Kidney (tissue), 14 donors: ENCODE data around the gene SCYGR4. TPM values are rescaled to one million over a fixed set of nuclear protein-coding genes. Genes with fewer than 3 reads are reported as not detected.

Source experiments
- DNase-seq, 5 donors: peaks; one replicate each; pipeline ENCODE4 v3.0.0-alpha.2; 2013 to 2020
- FAIRE-seq: peaks from 2 replicates; lab custom pipeline; 2012; peaks lifted over from hg19 to GRCh38; lab: Jason Lieb, UNC
- H3K27ac ChIP-seq, 2 donors: one replicate each; pipeline ENCODE4 v1.7.0; 2013; ENCODE audit warnings: low read depth in 2 of 2, low read length in 2 of 2, inconsistent platforms in 1 of 2
- H3K27me3 ChIP-seq: one replicate; pipeline ENCODE4 v1.7.1; 2013; ENCODE audit warnings: low read length, inconsistent platforms; ENCODE audit not compliant: control insufficient read depth, insufficient read depth
- H3K36me3 ChIP-seq, 3 donors: one replicate each; pipeline versions ENCODE4 v1.7.0 to v1.7.1; 2013; ENCODE audit warnings: low read length in 3 of 3, control low read depth in 1 of 3, inconsistent platforms in 1 of 3; ENCODE audit not compliant: insufficient read depth in 3 of 3, control insufficient read depth in 2 of 3
- H3K4me1 ChIP-seq, 3 donors: one replicate each; pipeline versions ENCODE4 v1.7.0 to v1.7.1; 2013; ENCODE audit warnings: low read length in 3 of 3, inconsistent platforms in 1 of 3, low read depth in 1 of 3; ENCODE audit not compliant: control insufficient read depth in 2 of 3, insufficient read depth in 2 of 3
- H3K4me3 ChIP-seq, 3 donors: one replicate each; pipeline versions ENCODE4 v1.7.0 to v1.8.1; 2013; ENCODE audit warnings: low read length in 3 of 3, control low read depth in 1 of 3, inconsistent platforms in 1 of 3
- H3K9ac ChIP-seq, 3 donors: one replicate each; pipeline versions ENCODE4 v1.7.0 to v1.7.1; 2013; ENCODE audit warnings: low read length in 3 of 3, control low read depth in 1 of 3, inconsistent platforms in 1 of 3
- H3K9me3 ChIP-seq, 3 donors: one replicate each; pipeline versions ENCODE4 v1.7.0 to v1.7.1; 2013; ENCODE audit warnings: low read length in 3 of 3, control low read depth in 1 of 3, inconsistent platforms in 1 of 3; ENCODE audit not compliant: control insufficient read depth in 2 of 3, insufficient read depth in 1 of 3
- intact Hi-C: fragments of 100-400 bp; cut with DNase I; formaldehyde crosslinking; loops from one replicate; pipeline ENCODE4 v1.11.1; 2022
- polyA plus RNA-seq: library from polyadenylated mRNA; stranded (reverse); fragments of 350-450 nt; fragmentation: Illumina TruSeq; extraction: RNeasy Lipid Tissue Mini Kit (QIAGEN cat#74804); gene quantifications from one replicate; pipeline ENCODE4 v1.2.3, GENCODE V29; 2014; ENCODE audit warnings: low read depth, low replicate concordance; ENCODE audit not compliant: insufficient read depth
- total RNA-seq: library from RNA; stranded (reverse); fragmentation: NEBNext Ultra II Directional; extraction: Animal tissue kit (Norgen Biotek cat#: 25700); gene quantifications from one replicate; pipeline ENCODE4 v1.2.1, GENCODE V29; 2021
- TF ChIP-seq, protein P1 (sequence below): IDR thresholded peaks from 3 replicates; pipeline ENCODE4 v1.5.1; 2012; ENCODE audit warnings: mild to moderate bottlenecking, moderate library complexity, borderline replicate concordance; ENCODE audit not compliant: insufficient read depth; ENCODE audit errors: extremely low read depth
- donor health status: control.
- donor health status: control.
- donor health status: control.
- donor health status: control.
- donor health status: control.
- donor health status: DM: yes; HTN: yes; CAD: no.
- donor health status: Normal renal cell carcinoma (clear cell type).

The SCYGR4 gene
- total and polyA plus RNA-seq, 2 donors from 2014 or later: not detected

- H3K4me3 ChIP-seq: no peak overlapping the region
- H3K36me3 ChIP-seq: no peaks in the 10 kb centered on the region
- intact Hi-C loops: no loop called here
- FAIRE-seq (no peak), DNase-seq (no peak)
- H3K4me1 ChIP-seq: no peaks in the 10 kb centered on the region
- no peaks in the 10 kb centered on the region for H3K9me3 ChIP-seq
- no peak overlapping the region for H3K9ac ChIP-seq
- TF ChIP-seq, protein P1, sequence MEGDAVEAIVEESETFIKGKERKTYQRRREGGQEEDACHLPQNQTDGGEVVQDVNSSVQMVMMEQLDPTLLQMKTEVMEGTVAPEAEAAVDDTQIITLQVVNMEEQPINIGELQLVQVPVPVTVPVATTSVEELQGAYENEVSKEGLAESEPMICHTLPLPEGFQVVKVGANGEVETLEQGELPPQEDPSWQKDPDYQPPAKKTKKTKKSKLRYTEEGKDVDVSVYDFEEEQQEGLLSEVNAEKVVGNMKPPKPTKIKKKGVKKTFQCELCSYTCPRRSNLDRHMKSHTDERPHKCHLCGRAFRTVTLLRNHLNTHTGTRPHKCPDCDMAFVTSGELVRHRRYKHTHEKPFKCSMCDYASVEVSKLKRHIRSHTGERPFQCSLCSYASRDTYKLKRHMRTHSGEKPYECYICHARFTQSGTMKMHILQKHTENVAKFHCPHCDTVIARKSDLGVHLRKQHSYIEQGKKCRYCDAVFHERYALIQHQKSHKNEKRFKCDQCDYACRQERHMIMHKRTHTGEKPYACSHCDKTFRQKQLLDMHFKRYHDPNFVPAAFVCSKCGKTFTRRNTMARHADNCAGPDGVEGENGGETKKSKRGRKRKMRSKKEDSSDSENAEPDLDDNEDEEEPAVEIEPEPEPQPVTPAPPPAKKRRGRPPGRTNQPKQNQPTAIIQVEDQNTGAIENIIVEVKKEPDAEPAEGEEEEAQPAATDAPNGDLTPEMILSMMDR: no peak
- no peak overlapping the region for H3K27ac ChIP-seq
- no peaks in the 10 kb centered on the region for H3K27me3 ChIP-seq
Measured at GRCh38 chr2:227606476-227606875, 10.8 kb upstream of the SCYGR4 start.

DNA sequence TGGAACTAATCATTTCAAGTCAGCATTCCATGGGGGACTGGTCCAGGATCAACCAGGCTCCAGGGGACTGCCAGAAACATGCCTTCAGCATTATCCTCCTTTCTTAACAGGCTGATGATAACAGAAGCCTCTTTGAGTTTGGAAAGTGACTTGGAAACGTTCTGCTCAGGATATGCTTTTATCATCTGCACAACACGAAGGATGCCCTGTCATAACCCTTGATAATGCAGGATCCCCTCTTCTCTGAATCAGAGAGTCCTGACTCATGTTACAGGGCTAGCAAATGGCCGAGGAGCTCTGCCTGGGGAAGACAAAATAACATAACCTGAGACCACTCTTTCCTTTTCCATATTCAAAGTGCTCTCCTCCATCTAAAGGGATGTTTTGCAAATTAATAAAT is 9.4 kb upstream of the SCYGR4 start:
- Histone ChIP-seq H3K4me1 (no peaks in the 10 kb centered on the region), H3K36me3 (no peaks in the 10 kb centered on the region), H3K9ac (no peak overlapping the region), H3K27ac (no peak overlapping the region), H3K27me3 (no peaks in the 10 kb centered on the region), H3K9me3 (no peaks in the 10 kb centered on the region), H3K4me3 (no peak overlapping the region)
- intact Hi-C loops: no loop called here
- TF ChIP-seq, protein P1: no peak
- FAIRE-seq: no peak
- DNase-seq: no peak

GRCh38 chr2:227608561-227609338 is 8.5 kb upstream of the SCYGR4 start:
- Histone ChIP-seq H3K27me3 (no peaks in the 10 kb centered on the region), H3K4me3 (no peak overlapping the region), H3K36me3 (no peaks in the 10 kb centered on the region), H3K27ac (no peak overlapping the region), H3K4me1 (no peaks in the 10 kb centered on the region), H3K9ac (no peak overlapping the region), H3K9me3 (no peaks in the 10 kb centered on the region)
- FAIRE-seq (no peak), DNase-seq (peak in 1 of 5 donors; percentile 11)
- intact Hi-C loops: no loop called here
- TF ChIP-seq, protein P1: no peak

DNA sequence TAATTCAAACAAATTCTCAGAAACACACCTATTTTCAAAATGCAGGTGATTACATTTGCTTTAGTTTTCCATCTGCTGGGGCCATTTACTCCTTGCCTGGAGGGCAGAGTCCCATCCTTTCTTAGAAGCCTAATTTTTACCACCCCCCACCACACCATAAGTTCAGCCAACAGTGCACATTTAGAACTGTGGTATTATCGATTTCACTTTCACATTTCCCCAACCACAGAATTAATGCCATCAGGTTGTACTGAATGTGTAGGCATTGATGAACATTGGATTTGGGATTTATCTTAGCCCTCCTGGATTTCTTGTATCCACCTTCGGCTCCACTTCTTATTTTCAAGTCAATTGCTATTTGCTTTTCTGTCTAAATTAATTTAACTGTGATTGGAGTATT is 7.2 kb upstream of the SCYGR4 start:
- intact Hi-C loops: no loop called here
- H3K27me3 ChIP-seq: no peaks in the 10 kb centered on the region
- H3K9me3 ChIP-seq: no peaks in the 10 kb centered on the region
- TF ChIP-seq, protein P1: no peak
- no peak overlapping the region for H3K4me3 ChIP-seq
- no peaks in the 10 kb centered on the region for H3K36me3 ChIP-seq
- FAIRE-seq: no peak
- H3K9ac ChIP-seq: no peak overlapping the region
- DNase-seq: no peak
- no peaks in the 10 kb centered on the region for H3K4me1 ChIP-seq
- no peak overlapping the region for H3K27ac ChIP-seq
